Left lung (tissue), 10 donors: ENCODE data around the gene CTNND2. TPM values are rescaled to one million over a fixed set of nuclear protein-coding genes. Genes with fewer than 3 reads are reported as not detected.

ENCODE experiments used
- ATAC-seq: fragments of 200-7000 bp; cut with Tn5 transposase; one replicate; pipeline ENCODE4 v1.9.1; 2020; ENCODE audit warnings: moderate library complexity
- DNase-seq, 4 donors: peaks; one replicate each; pipeline ENCODE4 v3.0.0-alpha.2; 2013 to 2020
- H3K27ac ChIP-seq, 2 donors: fragments of 200-600 bp; sonication (generic) in 1 of 2; one replicate each; pipeline versions ENCODE4 v1.5.0 to v1.8.0; 2020 to 2021
- H3K27me3 ChIP-seq, 2 donors: fragments of 200-600 bp; sonication (generic) in 1 of 2; one replicate each; pipeline versions ENCODE4 v1.5.0 to v1.8.0; 2020 to 2021
- H3K36me3 ChIP-seq, 2 donors: fragments of 200-600 bp; sonication (generic) in 1 of 2; one replicate each; pipeline versions ENCODE4 v1.5.0 to v1.8.0; 2020 to 2021
- H3K4me1 ChIP-seq, 2 donors: fragments of 200-600 bp; one replicate each; pipeline ENCODE4 v1.8.0; 2021
- H3K4me3 ChIP-seq, 2 donors: fragments of 200-600 bp; sonication (generic) in 1 of 2; one replicate each; pipeline versions ENCODE4 v1.5.0 to v1.8.0; 2020 to 2021; ENCODE audit warnings: mild to moderate bottlenecking in 1 of 2
- H3K9me3 ChIP-seq, 2 donors: fragments of 200-600 bp; sonication (generic) in 1 of 2; one replicate each; pipeline versions ENCODE4 v1.5.0 to v1.8.0; 2020 to 2021
- intact Hi-C, 2 donors: fragments of 100-400 bp; cut with DNase I; formaldehyde crosslinking; loops; one replicate each; pipeline versions ENCODE4 v1.11.2 to v1.14.2; 2022
- polyA plus RNA-seq, 6 donors: library from polyadenylated mRNA; unstranded; fragments of 120-200 nt; gene quantifications; one replicate each; pipeline ENCODE4 v1.2.1, GENCODE V29; 2013; ENCODE audit not compliant: insufficient read length in 6 of 6
- total RNA-seq, 2 donors: library from RNA; stranded (reverse); fragmentation: NEBNext Ultra II Directional; extraction: Animal tissue kit (Norgen Biotek cat#: 25700); gene quantifications; one replicate each; pipeline ENCODE4 v1.2.1, GENCODE V29; 2021
- TF ChIP-seq, protein P1 (sequence below), 2 donors: fragments of 200-600 bp; sonication (generic) in 1 of 2; IDR thresholded peaks; one replicate each; pipeline versions ENCODE4 v1.5.0 to v1.8.0; 2021; ENCODE audit warnings: antibody characterized with exemption in 2 of 2
- donor health status: DM: no; HTN: yes; CAD: no.
- donor health status: DM: no; HTN: no; CAD: no.

Gene CTNND2
- total and polyA plus RNA-seq, 8 donors, result 1.2 to 4.2 (median 2.2) TPM; not detected in 1

DNA sequence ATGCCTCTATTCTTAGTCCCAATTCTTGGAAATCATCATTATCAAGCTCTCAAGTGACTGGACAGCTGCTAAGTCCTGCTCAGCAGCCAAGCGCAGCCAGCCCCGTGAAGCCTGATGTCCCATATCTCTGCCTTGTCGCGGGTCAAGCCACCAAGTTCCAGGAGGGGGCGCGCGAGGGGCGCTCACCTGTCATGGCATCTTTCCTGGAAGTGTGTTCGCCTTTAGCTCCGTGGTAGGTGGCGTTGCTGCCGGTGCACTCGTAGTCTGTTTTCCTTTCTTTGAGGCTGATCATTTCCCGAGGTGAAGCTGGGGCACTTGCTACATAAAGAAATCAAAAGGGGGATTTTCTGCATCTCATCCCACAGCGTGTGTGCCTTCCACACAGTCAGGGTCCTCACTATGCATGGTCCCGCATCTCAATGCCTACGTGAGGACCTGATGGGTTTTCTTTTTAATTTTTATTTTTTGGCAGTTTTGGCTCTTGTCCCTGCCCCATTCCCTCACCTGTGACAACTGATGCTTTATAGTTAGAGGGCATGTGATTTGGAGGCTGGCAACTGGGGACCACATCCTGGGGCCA is 916.2 kb downstream of the CTNND2 start:
- no peaks in the 10 kb centered on the region for H3K9me3 ChIP-seq
- TF ChIP-seq, protein P1, sequence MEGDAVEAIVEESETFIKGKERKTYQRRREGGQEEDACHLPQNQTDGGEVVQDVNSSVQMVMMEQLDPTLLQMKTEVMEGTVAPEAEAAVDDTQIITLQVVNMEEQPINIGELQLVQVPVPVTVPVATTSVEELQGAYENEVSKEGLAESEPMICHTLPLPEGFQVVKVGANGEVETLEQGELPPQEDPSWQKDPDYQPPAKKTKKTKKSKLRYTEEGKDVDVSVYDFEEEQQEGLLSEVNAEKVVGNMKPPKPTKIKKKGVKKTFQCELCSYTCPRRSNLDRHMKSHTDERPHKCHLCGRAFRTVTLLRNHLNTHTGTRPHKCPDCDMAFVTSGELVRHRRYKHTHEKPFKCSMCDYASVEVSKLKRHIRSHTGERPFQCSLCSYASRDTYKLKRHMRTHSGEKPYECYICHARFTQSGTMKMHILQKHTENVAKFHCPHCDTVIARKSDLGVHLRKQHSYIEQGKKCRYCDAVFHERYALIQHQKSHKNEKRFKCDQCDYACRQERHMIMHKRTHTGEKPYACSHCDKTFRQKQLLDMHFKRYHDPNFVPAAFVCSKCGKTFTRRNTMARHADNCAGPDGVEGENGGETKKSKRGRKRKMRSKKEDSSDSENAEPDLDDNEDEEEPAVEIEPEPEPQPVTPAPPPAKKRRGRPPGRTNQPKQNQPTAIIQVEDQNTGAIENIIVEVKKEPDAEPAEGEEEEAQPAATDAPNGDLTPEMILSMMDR (IDR thresholded peaks at IDR 0.05), result peak; percentile 63 to 72
- H3K36me3 ChIP-seq, result no peaks in the 10 kb centered on the region
- no peak overlapping the region for H3K4me3 ChIP-seq
- peak; percentile 28 to 88 (median 57) for DNase-seq
- no peak overlapping the region for H3K27ac ChIP-seq
- intact Hi-C loops, result no loop called here
- peaks cover 0 to 8% of the 10 kb centered on the region in 2 donors for H3K27me3 ChIP-seq
- no peaks in the 10 kb centered on the region for H3K4me1 ChIP-seq
- peak; percentile 95 for ATAC-seq

DNA sequence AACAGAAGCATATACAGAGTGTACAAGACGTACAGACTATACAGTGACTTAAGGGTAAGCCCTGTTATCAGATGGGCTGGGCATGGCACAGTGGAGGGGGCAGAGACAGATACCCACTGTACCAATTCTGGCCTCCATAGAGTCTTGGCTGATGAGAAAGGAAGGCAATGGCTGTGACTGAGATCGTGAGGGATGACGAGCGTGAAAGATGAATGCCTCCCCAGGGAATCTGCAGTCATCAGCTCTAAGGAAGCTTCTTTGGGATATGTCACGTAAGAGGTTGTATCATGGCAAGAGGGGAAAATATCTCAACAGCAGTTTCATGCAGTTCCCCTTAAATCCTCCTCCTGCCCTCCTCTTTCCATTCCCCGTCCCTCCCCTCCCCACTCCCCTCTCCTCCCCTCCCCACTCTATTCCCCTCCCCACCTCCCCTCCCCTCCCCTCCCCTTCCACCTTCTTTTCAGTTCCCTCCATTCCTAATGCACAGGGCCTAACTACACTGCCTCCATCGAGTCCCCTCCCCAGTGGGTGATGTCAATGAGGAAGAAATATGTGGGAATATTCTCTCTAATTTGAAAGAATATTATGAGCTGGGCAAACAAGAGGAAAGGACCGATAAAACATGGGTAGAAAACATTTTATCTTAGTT is 916.8 kb downstream of the CTNND2 start:
- Histone ChIP-seq H3K4me1 (no peaks in the 10 kb centered on the region), H3K27me3 (peaks cover 0 to 8% of the 10 kb centered on the region in 2 donors), H3K9me3 (no peaks in the 10 kb centered on the region), H3K36me3 (no peaks in the 10 kb centered on the region), H3K27ac (no peak overlapping the region), H3K4me3 (no peak overlapping the region)
- ATAC-seq, result no peak
- intact Hi-C loops, result no loop called here
- DNase-seq, result no peak
- TF ChIP-seq, protein P1 (IDR thresholded peaks at IDR 0.05), result no peak

DNA sequence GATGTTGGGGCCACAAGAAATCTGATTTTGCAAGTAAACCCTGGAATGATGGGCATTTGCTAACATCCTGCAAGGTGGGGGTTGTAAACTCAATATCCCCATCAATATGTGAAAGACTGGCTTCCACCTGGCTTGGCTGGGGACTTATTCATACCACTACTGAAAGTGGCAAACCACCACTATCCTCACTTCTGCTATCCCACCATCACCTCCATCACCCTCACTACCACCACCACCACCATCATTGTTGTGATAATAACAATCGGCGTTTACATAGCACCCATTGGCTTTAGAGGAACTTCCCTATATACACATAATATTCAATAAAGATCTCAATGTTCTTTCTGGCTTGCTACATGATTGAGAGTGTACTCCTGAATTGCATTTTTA is 918.5 kb downstream of the CTNND2 start:
- DNase-seq (no peak), ATAC-seq (no peak)
- no peak overlapping the region for H3K4me3 ChIP-seq
- intact Hi-C loops, result no loop called here
- no peaks in the 10 kb centered on the region for H3K36me3 ChIP-seq
- TF ChIP-seq, protein P1 (IDR thresholded peaks at IDR 0.05), result no peak
- no peaks in the 10 kb centered on the region for H3K9me3 ChIP-seq
- no peak overlapping the region for H3K27ac ChIP-seq
- H3K4me1 ChIP-seq, result no peaks in the 10 kb centered on the region
- H3K27me3 ChIP-seq, result peaks cover 0 to 8% of the 10 kb centered on the region in 2 donors

DNA sequence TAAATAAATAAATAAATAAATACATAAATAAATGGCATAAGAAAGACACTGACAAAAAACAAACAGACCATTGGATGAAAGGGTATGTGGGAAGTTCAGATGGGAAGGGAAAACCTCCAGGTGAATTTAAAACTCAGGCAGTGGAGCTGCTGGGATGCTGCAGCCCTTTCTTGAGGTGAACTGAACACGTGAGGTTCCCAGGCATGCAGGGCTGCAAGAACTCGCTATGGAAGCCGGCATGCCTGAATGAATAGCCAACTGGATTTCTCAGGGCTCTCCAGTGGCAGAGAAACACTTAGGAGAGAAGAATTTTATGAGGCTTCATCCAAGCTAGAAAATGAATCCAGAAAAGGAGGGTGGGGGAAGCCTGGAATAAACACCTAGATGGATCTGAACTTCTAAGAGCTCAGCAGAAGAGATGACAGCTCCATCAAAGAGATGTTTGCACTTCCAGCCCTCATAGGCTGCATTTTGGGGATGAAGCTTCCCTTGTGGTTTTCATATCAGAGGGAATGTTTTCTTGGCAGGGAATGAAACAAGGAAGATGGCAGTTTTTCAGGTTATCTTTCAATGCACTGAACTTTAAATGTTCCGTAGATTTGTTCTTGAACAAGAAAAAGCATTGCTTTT is 919.0 kb downstream of the CTNND2 start:
- H3K4me1 ChIP-seq, result no peaks in the 10 kb centered on the region
- intact Hi-C loops, result no loop called here
- no peak for ATAC-seq
- TF ChIP-seq, protein P1 (IDR thresholded peaks at IDR 0.05), result no peak
- H3K4me3 ChIP-seq, result no peak overlapping the region
- H3K27ac ChIP-seq, result no peak overlapping the region
- H3K27me3 ChIP-seq, result peaks cover 0 to 8% of the 10 kb centered on the region in 2 donors
- no peaks in the 10 kb centered on the region for H3K9me3 ChIP-seq
- no peak for DNase-seq
- H3K36me3 ChIP-seq, result no peaks in the 10 kb centered on the region

DNA sequence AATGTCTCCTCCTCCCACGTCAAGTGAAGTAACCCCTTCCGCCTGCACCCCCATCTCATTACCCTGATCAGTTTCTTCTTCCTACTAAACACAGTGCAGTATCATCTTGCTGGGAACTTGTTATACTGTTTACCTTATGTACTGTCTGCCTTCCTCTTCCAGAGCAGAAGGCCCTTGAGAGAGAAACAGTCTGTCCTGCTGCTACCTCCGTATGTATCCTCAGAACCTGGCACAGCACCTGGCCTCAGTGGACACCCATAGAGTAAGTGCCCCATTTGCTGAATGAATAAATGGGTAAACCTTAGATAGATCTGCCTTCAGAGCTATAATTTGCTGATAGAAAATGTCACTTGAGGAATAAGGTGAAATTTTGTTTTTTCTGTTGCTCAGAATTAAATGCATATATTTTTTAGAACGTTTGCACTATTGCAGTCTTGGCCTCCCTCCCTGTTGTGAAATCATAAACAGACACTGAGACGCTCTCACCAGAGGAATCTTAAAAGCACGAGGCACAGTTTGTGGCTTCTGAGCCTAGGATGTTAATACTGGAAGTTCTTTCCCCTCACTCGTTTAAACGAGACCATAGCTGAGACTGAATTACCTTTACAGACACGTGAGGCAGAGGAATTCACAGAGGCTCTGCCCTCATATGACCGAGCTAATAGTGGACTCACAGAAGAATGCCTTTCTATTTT is 920.1 kb downstream of the CTNND2 start:
- no peaks in the 10 kb centered on the region for H3K36me3 ChIP-seq
- H3K4me3 ChIP-seq, result no peak overlapping the region
- no peaks in the 10 kb centered on the region for H3K9me3 ChIP-seq
- H3K27ac ChIP-seq, result no peak overlapping the region
- DNase-seq, result no peak
- no peaks in the 10 kb centered on the region for H3K4me1 ChIP-seq
- ATAC-seq, result no peak
- H3K27me3 ChIP-seq, result peaks cover 0 to 8% of the 10 kb centered on the region in 2 donors
- intact Hi-C loops, result no loop called here
- TF ChIP-seq, protein P1 (IDR thresholded peaks at IDR 0.05), result no peak
